Upper lobe of right lung (tissue), 1 donor: ENCODE data around the gene CCDC40. TPM values are rescaled to one million over a fixed set of nuclear protein-coding genes. Genes with fewer than 3 reads are reported as not detected.

Experiments used
- ATAC-seq: fragments of 200-7000 bp; cut with Tn5 transposase; one replicate; pipeline ENCODE4 v1.9.1; 2020; ENCODE audit warnings: mild to moderate bottlenecking, moderate library complexity
- DNase-seq: peaks from one replicate; pipeline ENCODE4 v3.0.0-alpha.2; 2020
- H3K27ac ChIP-seq: fragments of 200-600 bp; one replicate; pipeline ENCODE4 v1.8.0; 2022
- H3K27me3 ChIP-seq: fragments of 200-600 bp; one replicate; pipeline ENCODE4 v1.8.0; 2022; ENCODE audit warnings: mild to moderate bottlenecking
- H3K36me3 ChIP-seq: fragments of 200-600 bp; one replicate; pipeline ENCODE4 v1.8.0; 2022
- H3K4me1 ChIP-seq: fragments of 200-600 bp; one replicate; pipeline ENCODE4 v1.8.0; 2022
- H3K4me3 ChIP-seq: fragments of 200-600 bp; one replicate; pipeline ENCODE4 v1.8.0; 2022; ENCODE audit warnings: mild to moderate bottlenecking
- H3K9me3 ChIP-seq: fragments of 200-600 bp; one replicate; pipeline ENCODE4 v1.8.0; 2022
- intact Hi-C: fragments of 100-400 bp; cut with DNase I; formaldehyde crosslinking; loops from one replicate; pipeline ENCODE4 v1.11.0; 2022
- total RNA-seq: library from RNA; stranded (reverse); fragmentation: NEBNext Ultra II Directional; extraction: Animal tissue kit (Norgen Biotek cat#: 25700); gene quantifications from one replicate; pipeline ENCODE4 v1.2.1, GENCODE V29; 2021
- TF ChIP-seq, protein P1 (sequence below): fragments of 200-600 bp; IDR thresholded peaks from one replicate; pipeline ENCODE4 v1.8.0; 2022; ENCODE audit warnings: antibody characterized with exemption
- donor health status: DM: no; HTN: yes; CAD: no; lungs with severe emphysema.

CCDC40 gene
- total RNA-seq, 1 donor from 2014 or later: 3.5 TPM

DNA sequence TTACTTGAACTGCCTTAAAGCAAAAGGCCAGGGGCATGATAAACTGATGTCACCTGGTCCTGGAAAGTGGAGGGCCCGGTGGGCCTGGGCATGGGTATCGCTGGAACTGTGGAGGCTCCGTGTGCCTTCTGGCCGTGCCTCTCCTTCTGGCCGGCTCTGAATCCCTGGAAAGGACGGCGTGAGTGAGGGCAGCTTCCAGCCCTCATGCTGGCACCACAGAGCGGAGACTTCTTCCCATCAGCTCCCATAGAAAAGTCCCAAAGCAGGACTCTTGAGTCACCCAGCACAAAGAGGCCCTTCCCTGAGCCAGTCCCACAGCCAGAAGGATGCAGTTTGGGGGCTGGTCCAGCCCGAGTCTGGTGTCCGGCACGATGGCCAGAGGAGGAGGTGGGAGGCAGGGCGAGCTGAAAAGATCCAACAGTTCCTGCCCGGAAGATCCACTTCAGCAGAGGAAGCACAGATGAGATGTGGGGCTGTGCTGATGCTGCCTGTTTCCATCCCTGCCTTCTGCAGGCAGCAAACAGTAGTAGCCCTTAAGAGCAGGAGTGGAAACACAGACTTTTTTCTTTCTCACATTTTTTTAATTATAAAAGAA is 72.7 kb downstream of the CCDC40 start:
- intact Hi-C loops: no loop called here
- Histone ChIP-seq H3K36me3 (peaks cover 3% of the 10 kb centered on the region), H3K9me3 (no peaks in the 10 kb centered on the region), H3K27me3 (no peaks in the 10 kb centered on the region), H3K4me1 (no peaks in the 10 kb centered on the region), H3K27ac (no peak overlapping the region), H3K4me3 (no peak overlapping the region)
- ATAC-seq (no peak), DNase-seq (no peak)
- TF ChIP-seq, protein P1, sequence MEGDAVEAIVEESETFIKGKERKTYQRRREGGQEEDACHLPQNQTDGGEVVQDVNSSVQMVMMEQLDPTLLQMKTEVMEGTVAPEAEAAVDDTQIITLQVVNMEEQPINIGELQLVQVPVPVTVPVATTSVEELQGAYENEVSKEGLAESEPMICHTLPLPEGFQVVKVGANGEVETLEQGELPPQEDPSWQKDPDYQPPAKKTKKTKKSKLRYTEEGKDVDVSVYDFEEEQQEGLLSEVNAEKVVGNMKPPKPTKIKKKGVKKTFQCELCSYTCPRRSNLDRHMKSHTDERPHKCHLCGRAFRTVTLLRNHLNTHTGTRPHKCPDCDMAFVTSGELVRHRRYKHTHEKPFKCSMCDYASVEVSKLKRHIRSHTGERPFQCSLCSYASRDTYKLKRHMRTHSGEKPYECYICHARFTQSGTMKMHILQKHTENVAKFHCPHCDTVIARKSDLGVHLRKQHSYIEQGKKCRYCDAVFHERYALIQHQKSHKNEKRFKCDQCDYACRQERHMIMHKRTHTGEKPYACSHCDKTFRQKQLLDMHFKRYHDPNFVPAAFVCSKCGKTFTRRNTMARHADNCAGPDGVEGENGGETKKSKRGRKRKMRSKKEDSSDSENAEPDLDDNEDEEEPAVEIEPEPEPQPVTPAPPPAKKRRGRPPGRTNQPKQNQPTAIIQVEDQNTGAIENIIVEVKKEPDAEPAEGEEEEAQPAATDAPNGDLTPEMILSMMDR: no peak

DNA sequence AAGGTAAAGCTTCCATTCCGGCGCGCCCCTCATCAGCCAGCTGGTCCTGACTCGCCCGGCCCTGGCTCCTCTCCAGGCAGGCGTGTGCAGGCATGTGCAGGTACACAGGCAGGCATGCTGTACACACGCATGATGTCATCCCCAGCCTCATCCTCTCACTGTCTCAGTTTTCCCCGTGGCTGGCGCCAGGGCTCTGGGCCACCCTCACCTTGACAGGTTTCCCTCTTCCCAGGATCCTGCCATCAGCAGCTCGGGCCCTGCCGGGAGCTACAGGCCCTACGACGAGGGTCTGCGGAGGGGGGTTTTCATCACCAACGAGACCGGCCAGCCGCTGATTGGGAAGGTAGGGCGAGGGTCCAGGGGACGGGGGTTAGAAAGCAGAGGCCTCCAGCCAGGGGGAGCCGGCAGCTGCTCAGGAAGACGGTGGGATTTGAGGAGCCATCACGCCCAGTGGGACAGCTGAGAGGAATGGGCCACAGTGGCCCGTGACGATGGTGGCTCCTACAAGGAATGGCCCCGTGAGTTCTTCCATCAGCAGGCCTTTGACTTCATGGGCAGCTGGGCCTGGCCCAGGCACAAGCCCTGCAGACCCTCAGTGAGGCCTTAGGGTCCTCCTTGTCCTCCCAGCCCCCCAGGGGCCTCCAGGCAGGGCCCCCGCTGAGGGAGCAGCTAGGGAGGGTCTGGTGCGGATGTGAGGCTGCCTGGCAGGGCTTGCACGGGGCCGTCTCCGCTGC is 73.4 kb downstream of the CCDC40 start:
- Histone ChIP-seq H3K9me3 (no peaks in the 10 kb centered on the region), H3K4me1 (no peaks in the 10 kb centered on the region), H3K36me3 (peaks cover 3% of the 10 kb centered on the region), H3K4me3 (no peak overlapping the region), H3K27me3 (no peaks in the 10 kb centered on the region), H3K27ac (no peak overlapping the region)
- no peak for ATAC-seq
- intact Hi-C loops: no loop called here
- peak; percentile 52 for DNase-seq
- TF ChIP-seq, protein P1: no peak

DNA sequence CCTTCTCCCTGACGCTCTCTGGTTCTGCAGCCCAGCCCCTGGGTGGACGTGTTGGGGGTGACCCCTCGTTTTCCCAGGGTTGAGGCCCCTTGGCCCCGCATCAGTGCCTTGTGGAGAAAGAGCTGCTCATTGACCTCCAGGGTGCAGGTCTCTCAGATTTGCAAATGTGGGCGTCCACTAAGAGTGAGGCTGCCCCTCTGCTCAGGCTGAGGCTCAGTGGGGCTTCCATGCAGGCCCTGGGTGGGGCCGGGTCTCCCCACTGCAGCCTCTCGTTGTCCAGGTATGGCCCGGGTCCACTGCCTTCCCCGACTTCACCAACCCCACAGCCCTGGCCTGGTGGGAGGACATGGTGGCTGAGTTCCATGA is 74.0 kb downstream of the CCDC40 start:
- Histone ChIP-seq H3K4me1 (no peaks in the 10 kb centered on the region), H3K4me3 (no peak overlapping the region), H3K27ac (no peak overlapping the region), H3K36me3 (peaks cover 3% of the 10 kb centered on the region), H3K27me3 (no peaks in the 10 kb centered on the region), H3K9me3 (no peaks in the 10 kb centered on the region)
- intact Hi-C loops: no loop called here
- DNase-seq (no peak), ATAC-seq (no peak)
- TF ChIP-seq, protein P1: no peak

DNA sequence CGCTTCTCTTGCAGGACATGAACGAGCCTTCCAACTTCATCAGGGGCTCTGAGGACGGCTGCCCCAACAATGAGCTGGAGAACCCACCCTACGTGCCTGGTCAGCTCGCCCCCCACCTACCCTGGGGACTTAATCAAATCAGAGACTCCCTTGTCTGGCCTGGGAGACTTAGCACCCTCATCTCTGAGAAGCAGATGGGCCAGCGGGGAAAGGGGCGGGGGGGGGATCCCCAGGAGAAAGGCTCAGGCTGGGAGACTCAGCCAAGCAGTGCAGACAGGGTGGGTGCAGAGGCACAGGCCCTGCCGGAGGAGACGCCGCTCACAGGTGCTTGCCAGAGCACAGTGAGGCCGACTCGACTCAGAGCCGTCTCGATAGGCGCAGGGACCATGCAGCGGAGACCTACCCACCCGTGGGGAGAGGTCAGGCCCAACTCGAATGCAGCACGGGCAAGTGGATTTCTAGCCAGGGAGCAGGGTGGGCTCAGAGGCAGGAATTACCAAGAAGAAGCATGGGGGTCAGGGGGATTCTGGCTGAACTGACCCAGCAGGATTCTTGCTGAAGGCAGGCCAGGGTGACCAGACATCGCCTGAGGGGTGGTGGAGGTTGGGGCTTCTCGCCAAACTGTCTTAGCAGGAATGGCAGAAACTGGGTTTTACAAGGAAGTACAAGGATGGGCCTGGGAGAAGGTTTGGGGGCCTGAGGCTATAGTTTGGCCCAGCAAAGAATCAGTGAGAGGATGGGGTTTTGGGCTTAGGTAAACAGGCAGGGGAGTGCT is 74.7 kb downstream of the CCDC40 start:
- Histone ChIP-seq H3K27ac (no peak overlapping the region), H3K36me3 (peaks cover 3% of the 10 kb centered on the region), H3K27me3 (no peaks in the 10 kb centered on the region), H3K9me3 (no peaks in the 10 kb centered on the region), H3K4me1 (no peaks in the 10 kb centered on the region), H3K4me3 (no peak overlapping the region)
- ATAC-seq (no peak), DNase-seq (no peak)
- TF ChIP-seq, protein P1: no peak
- intact Hi-C loops: no loop called here

DNA sequence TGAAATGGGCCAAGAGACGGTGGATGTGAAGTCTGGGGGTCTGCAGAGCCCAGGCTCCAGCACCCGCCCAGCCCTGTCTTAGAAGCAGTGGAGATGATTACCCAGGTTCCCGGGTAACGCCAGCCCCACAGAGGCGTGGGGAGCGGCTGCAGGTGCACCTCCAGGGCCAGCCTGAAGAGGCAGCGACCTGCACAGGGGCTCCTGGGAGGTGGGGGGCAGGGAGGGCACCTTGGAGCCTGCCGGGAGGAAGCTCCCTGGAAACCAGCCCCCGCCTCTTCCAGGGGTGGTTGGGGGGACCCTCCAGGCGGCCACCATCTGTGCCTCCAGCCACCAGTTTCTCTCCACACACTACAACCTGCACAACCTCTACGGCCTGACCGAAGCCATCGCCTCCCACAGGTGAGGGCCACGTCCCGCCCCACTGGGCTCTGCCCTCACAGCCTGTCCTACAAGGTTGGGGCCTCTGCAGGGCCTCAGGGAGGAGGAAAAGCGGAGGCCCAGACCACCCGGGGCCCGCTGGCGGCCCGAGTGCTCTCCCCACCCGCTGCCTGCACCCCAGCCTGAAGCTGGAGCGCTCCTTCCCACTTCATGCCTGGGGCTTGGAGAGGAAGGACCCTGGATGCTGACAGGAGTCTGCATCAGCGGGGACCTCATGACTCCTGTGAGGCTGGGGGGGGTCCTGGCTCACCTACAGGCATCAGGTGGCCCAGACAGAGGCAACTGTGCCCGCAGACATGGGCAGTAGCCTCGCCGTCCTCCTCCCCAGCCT is 75.4 kb downstream of the CCDC40 start:
- TF ChIP-seq, protein P1: no peak
- no peaks in the 10 kb centered on the region for H3K4me1 ChIP-seq
- H3K36me3 ChIP-seq: peaks cover 3% of the 10 kb centered on the region
- intact Hi-C loops: no loop called here
- DNase-seq (no peak), ATAC-seq (no peak)
- H3K4me3 ChIP-seq: no peak overlapping the region
- H3K27ac ChIP-seq: no peak overlapping the region
- H3K9me3 ChIP-seq: no peaks in the 10 kb centered on the region
- H3K27me3 ChIP-seq: no peaks in the 10 kb centered on the region
